ENCODE measurements around the gene GATAD2A.

Gene GATAD2A

DNA sequence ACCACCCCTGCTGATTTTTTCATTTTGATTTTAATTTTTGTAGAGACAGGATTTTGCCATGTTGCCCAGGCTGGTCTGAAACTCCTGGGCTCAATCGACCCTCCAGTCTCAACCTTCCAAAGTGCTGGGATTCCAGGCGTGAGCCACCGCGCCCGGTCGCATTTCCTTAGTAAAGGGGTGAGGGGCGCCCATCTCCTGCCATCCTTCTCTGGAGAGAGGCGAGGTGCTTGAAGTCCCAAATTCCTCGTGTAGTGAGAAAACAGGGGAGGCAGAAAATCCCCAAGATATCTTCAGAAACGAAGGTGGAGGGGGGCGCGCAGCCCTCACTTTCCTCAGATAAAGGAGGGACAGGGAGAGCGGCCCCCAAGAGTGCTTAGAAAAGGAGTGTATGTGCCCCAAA is 21.0 kb upstream of the GATAD2A start:
- Histone ChIP-seq H3K79me2 (ENCODE audit: insufficient read depth, low read length) (peaks cover 41% of the 10 kb centered on the region), H3K4me3 (ENCODE audit: low read depth in 1 of 2, low read length in 2 of 2) (peak overlapping the region; percentile 20 to 73; a peak in 3 of 4 replicates), H3K9ac (ENCODE audit: low read depth, low read length) (peak overlapping the region; percentile 79), H2AFZ (ENCODE audit: low read depth, low read length) (peak overlapping the region; percentile 79), H3K27me3 (ENCODE audit: insufficient read depth, low read length, poor library complexity) (no peaks in the 10 kb centered on the region), H3K9me3 (ENCODE audit: insufficient read depth, low read length, severe bottlenecking) (no peaks in the 10 kb centered on the region), H3K4me1 (ENCODE audit: insufficient read depth, low read length) (peaks cover 42% of the 10 kb centered on the region), H3K4me2 (ENCODE audit: insufficient read depth, low read length) (peak overlapping the region; percentile 89), H4K20me1 (ENCODE audit: insufficient read depth, low read length) (peaks cover 21% of the 10 kb centered on the region), H3K36me3 (ENCODE audit: insufficient read depth, low read length) (peaks cover 4% of the 10 kb centered on the region; the same call in 1 of the 2 replicates), H3K27ac (ENCODE audit: low read length) (peak overlapping the region; percentile 61; the same call in 1 of the 2 replicates)
- DNase-seq (no peak), ATAC-seq (ENCODE audit: insufficient read depth, low read depth) (no peak)
- TF ChIP-seq, protein P1, sequence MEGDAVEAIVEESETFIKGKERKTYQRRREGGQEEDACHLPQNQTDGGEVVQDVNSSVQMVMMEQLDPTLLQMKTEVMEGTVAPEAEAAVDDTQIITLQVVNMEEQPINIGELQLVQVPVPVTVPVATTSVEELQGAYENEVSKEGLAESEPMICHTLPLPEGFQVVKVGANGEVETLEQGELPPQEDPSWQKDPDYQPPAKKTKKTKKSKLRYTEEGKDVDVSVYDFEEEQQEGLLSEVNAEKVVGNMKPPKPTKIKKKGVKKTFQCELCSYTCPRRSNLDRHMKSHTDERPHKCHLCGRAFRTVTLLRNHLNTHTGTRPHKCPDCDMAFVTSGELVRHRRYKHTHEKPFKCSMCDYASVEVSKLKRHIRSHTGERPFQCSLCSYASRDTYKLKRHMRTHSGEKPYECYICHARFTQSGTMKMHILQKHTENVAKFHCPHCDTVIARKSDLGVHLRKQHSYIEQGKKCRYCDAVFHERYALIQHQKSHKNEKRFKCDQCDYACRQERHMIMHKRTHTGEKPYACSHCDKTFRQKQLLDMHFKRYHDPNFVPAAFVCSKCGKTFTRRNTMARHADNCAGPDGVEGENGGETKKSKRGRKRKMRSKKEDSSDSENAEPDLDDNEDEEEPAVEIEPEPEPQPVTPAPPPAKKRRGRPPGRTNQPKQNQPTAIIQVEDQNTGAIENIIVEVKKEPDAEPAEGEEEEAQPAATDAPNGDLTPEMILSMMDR (IDR thresholded peaks at IDR 0.05; ENCODE audit: borderline replicate concordance, extremely low read depth, low read length, poor library complexity, severe bottlenecking): no peak

- H3K9me3 ChIP-seq (ENCODE audit: insufficient read depth, low read length, severe bottlenecking): no peaks in the 10 kb centered on the region
- H3K4me1 ChIP-seq (ENCODE audit: insufficient read depth, low read length): peaks cover 47% of the 10 kb centered on the region
- peak overlapping the region; percentile 89 for H3K4me2 ChIP-seq (ENCODE audit: insufficient read depth, low read length)
- peaks cover 49% of the 10 kb centered on the region for H3K79me2 ChIP-seq (ENCODE audit: insufficient read depth, low read length)
- peaks cover 26% of the 10 kb centered on the region for H4K20me1 ChIP-seq (ENCODE audit: insufficient read depth, low read length)
- ATAC-seq (ENCODE audit: insufficient read depth, low read depth) (peak; percentile 93), DNase-seq (peak; percentile 100)
- peaks cover 4% of the 10 kb centered on the region; the same call in 1 of the 2 replicates for H3K36me3 ChIP-seq (ENCODE audit: insufficient read depth, low read length)
- TF ChIP-seq, protein P1 (IDR thresholded peaks at IDR 0.05; ENCODE audit: borderline replicate concordance, extremely low read depth, low read length, poor library complexity, severe bottlenecking): peak; percentile 9
- TF ChIP-seq EZH2 (IDR thresholded peaks at IDR 0.05; ENCODE audit: borderline replicate concordance, low read depth, low read length, severe bottlenecking): no peak
- no peaks in the 10 kb centered on the region for H3K27me3 ChIP-seq (ENCODE audit: insufficient read depth, low read length, poor library complexity)
- H3K9ac ChIP-seq (ENCODE audit: low read depth, low read length): peak overlapping the region; percentile 79
- peak overlapping the region; percentile 20 to 73; a peak in 3 of 4 replicates for H3K4me3 ChIP-seq (ENCODE audit: low read depth in 1 of 2, low read length in 2 of 2)
- H3K27ac ChIP-seq (ENCODE audit: low read length): peak overlapping the region; percentile 81
- H2AFZ ChIP-seq (ENCODE audit: low read depth, low read length): peak overlapping the region; percentile 79
Measured at GRCh38 chr19:19385131-19385895, 20.2 kb upstream of the GATAD2A start.

DNA sequence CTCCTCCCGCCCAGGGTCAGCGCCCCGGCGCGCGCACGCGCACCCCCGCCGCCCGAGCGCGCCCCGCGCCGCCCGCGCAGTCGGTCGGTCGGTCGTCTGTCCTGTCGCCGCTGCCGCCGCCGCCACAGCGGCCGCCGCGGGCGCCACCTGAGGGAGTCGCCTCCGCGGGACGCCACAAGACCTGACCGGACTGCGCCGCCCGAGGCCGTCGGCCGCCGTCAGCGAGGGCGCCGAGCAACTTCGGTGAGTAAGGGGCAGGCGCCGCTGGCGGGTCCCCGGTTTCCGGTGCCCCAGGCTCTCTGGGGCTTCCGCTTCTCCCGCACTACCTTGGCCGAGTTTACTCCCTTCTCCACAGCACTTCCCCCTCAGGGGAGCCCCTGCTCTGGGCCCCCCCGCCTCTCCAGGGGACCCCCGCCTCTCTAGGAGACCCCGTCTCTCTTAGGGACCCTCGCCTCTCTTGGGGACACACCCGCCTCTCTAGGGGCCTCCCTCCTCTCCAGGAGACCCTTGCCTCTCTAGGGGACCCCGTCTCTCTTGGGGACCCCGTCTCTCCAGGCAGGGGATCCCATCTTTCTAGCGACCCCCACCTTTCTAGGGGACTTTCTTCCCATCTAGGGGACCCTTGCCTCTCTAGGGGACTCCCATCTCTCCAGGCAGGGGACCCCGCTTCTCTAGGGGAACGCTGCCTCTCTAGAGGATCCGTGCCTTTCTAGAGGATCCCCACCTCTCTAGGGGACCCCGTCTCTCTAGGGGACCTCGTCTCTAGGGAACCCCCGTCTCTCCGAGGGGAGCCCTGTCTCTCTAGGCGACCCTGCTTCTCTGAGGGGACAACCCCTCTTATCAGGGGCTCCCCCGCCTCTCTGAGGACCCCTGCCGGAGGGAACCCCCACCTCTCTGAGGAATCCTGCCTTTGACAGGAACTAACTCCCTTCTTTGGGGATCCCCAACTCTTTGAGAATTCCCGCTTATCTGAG is 19.3 kb upstream of the GATAD2A start:
- Histone ChIP-seq H3K4me2 (ENCODE audit: insufficient read depth, low read length) (peak overlapping the region; percentile 89), H2AFZ (ENCODE audit: low read depth, low read length) (peak overlapping the region; percentile 78), H3K79me2 (ENCODE audit: insufficient read depth, low read length) (peaks cover 58% of the 10 kb centered on the region), H3K36me3 (ENCODE audit: insufficient read depth, low read length) (peaks cover 4% of the 10 kb centered on the region; the same call in 1 of the 2 replicates), H4K20me1 (ENCODE audit: insufficient read depth, low read length) (peaks cover 31% of the 10 kb centered on the region), H3K9ac (ENCODE audit: low read depth, low read length) (peak overlapping the region; percentile 79), H3K4me3 (ENCODE audit: low read depth in 1 of 2, low read length in 2 of 2) (peak overlapping the region; percentile 68 to 73), H3K27ac (ENCODE audit: low read length) (peak overlapping the region; percentile 81), H3K4me1 (ENCODE audit: insufficient read depth, low read length) (peaks cover 55% of the 10 kb centered on the region), H3K27me3 (ENCODE audit: insufficient read depth, low read length, poor library complexity) (no peaks in the 10 kb centered on the region), H3K9me3 (ENCODE audit: insufficient read depth, low read length, severe bottlenecking) (no peaks in the 10 kb centered on the region)
- TF ChIP-seq EZH2 (IDR thresholded peaks at IDR 0.05; ENCODE audit: borderline replicate concordance, low read depth, low read length, severe bottlenecking): no peak
- TF ChIP-seq, protein P1 (IDR thresholded peaks at IDR 0.05; ENCODE audit: borderline replicate concordance, extremely low read depth, low read length, poor library complexity, severe bottlenecking): peak; percentile 42
- ATAC-seq (ENCODE audit: insufficient read depth, low read depth) (peak; percentile 23; the same call in 2 of the 3 replicates), DNase-seq (peak; percentile 68)

Data from DND-41 (cell line).